IMR-90 (cell line): Measurements from ENCODE around the gene CDK14. TPM values are rescaled to one million over a fixed set of nuclear protein-coding genes. Genes with fewer than 3 reads are reported as not detected.

ENCODE experiments used
- ATAC-seq: fragments of 200-7000 bp; cut with Tn5 transposase; 2 replicates; pipeline ENCODE4 v1.9.1; 2020; ENCODE audit warnings: low read depth, mild to moderate bottlenecking, moderate library complexity
- BruUV-seq: library from RNA; stranded (reverse); fragments of 400-500 nt; replicated peaks from 2 replicates; lab custom pipeline; 2021; lab: Mats Ljungman, UMichigan
- CTCF ChIA-PET: fragments of 300-600 bp; formaldehyde crosslinking; extraction: SDS; loops from one replicate; lab custom pipeline; 2021; ENCODE audit warnings: antibody characterized with exemption; lab: Yijun Ruan, JAX
- POLR2A ChIA-PET: fragments of 300-600 bp; sonication (Branson Sonifier 250); formaldehyde crosslinking; loops from one replicate; lab custom pipeline; 2022; ENCODE audit warnings: antibody characterized with exemption; ENCODE audit not compliant: unreplicated experiment; lab: Charles Lee
- DNase-seq: peaks from one replicate; pipeline ENCODE4 v3.0.0; 2013
- H2AFZ ChIP-seq: replicated peaks from 2 replicates; pipeline ENCODE3; 2013; ENCODE audit warnings: low read length, mild to moderate bottlenecking; ENCODE audit not compliant: poor library complexity
- H2AK5ac ChIP-seq: 2 replicates; pipeline ENCODE4 v1.6.1; 2013; ENCODE audit warnings: low read depth, low read length, inconsistent platforms
- H2AK9ac ChIP-seq: replicated peaks from 2 replicates; pipeline ENCODE3; 2013; ENCODE audit warnings: mild to moderate bottlenecking, low read depth, low read length, moderate library complexity; ENCODE audit not compliant: poor library complexity
- H2BK120ac ChIP-seq: 2 replicates; pipeline ENCODE4 v1.6.1; 2013; ENCODE audit warnings: low read depth, low read length, inconsistent platforms
- H2BK15ac ChIP-seq: 3 replicates; pipeline ENCODE4 v1.6.1; 2013; ENCODE audit warnings: low read depth, low read length, inconsistent platforms
- H2BK20ac ChIP-seq: 2 replicates; pipeline ENCODE4 v1.6.1; 2013; ENCODE audit warnings: low read depth, mild to moderate bottlenecking, inconsistent platforms, low read length, moderate library complexity
- H2BK5ac ChIP-seq: 2 replicates; pipeline ENCODE4 v1.6.1; 2013; ENCODE audit warnings: mild to moderate bottlenecking, low read depth, low read length, inconsistent platforms; ENCODE audit not compliant: poor library complexity, severe bottlenecking
- H3K14ac ChIP-seq: replicated peaks from 2 replicates; pipeline ENCODE4 v1.6.1; 2013; ENCODE audit warnings: low read depth, low read length, inconsistent platforms
- H3K18ac ChIP-seq: 2 replicates; pipeline ENCODE4 v1.6.1; 2013; ENCODE audit warnings: low read depth, low read length, control low read depth
- H3K23ac ChIP-seq: 2 replicates; pipeline ENCODE4 v1.6.1; 2013; ENCODE audit warnings: low read depth, low read length, inconsistent platforms
- H3K27ac ChIP-seq: 2 replicates; pipeline ENCODE4 v1.5.1; 2013; ENCODE audit warnings: mild to moderate bottlenecking, control low read depth, low read length; ENCODE audit not compliant: insufficient read depth
- H3K27me3 ChIP-seq: 2 replicates; pipeline ENCODE4 v1.6.1; 2013; ENCODE audit warnings: low read length; ENCODE audit not compliant: control insufficient read depth, insufficient read depth
- H3K36me3 ChIP-seq: 2 replicates; pipeline ENCODE4 v1.6.1; 2013; ENCODE audit warnings: low read length, mixed read lengths; ENCODE audit not compliant: control insufficient read depth, insufficient read depth
- H3K4ac ChIP-seq: 2 replicates; pipeline ENCODE4 v1.6.1; 2013; ENCODE audit warnings: low read depth, low read length, inconsistent platforms
- H3K4me1 ChIP-seq: 2 replicates; pipeline ENCODE4 v1.6.1; 2013; ENCODE audit warnings: low read length, mixed read lengths; ENCODE audit not compliant: control insufficient read depth, insufficient read depth
- H3K4me2 ChIP-seq: 2 replicates; pipeline ENCODE4 v1.6.1; 2013; ENCODE audit warnings: low read depth, mild to moderate bottlenecking, control low read depth, low read length, moderate library complexity
- H3K4me3 ChIP-seq: 2 replicates; pipeline ENCODE4 v1.5.1; 2013; ENCODE audit warnings: low read depth, mild to moderate bottlenecking, control low read depth, low read length, moderate library complexity; ENCODE audit not compliant: insufficient read depth
- H3K56ac ChIP-seq: 2 replicates; pipeline ENCODE4 v1.6.1; 2013; ENCODE audit warnings: low read length, inconsistent platforms; ENCODE audit not compliant: insufficient read depth; ENCODE audit errors: extremely low read depth
- H3K79me1 ChIP-seq, 2 experiments: 2 replicates each; pipeline ENCODE4 v1.6.1; 2013; ENCODE audit warnings: low read length in 2 of 2, inconsistent platforms in 1 of 2, low read depth in 1 of 2
- H3K9ac ChIP-seq: 2 replicates; pipeline ENCODE4 v1.6.1; 2013; ENCODE audit warnings: low read depth, low read length, control low read depth
- H3K9me1 ChIP-seq: 2 replicates; pipeline ENCODE4 v1.6.1; 2013; ENCODE audit warnings: low read length, inconsistent platforms; ENCODE audit not compliant: insufficient read depth
- H3K9me3 ChIP-seq: 2 replicates; pipeline ENCODE4 v1.6.1; 2013; ENCODE audit warnings: low read length; ENCODE audit not compliant: control insufficient read depth, insufficient read depth
- H4K20me1 ChIP-seq: 2 replicates; pipeline ENCODE4 v1.6.1; 2013; ENCODE audit warnings: low read length, inconsistent platforms; ENCODE audit not compliant: insufficient read depth
- H4K5ac ChIP-seq: 2 replicates; pipeline ENCODE4 v1.6.1; 2013; ENCODE audit warnings: mild to moderate bottlenecking, low read depth, low read length, control low read depth
- H4K8ac ChIP-seq, 2 experiments: 2 replicates each; pipeline ENCODE4 v1.6.1; 2013; ENCODE audit warnings: low read depth in 2 of 2, low read length in 2 of 2, control low read depth in 1 of 2, inconsistent platforms in 1 of 2
- H4K91ac ChIP-seq: 2 replicates; pipeline ENCODE4 v1.6.1; 2013; ENCODE audit warnings: low read depth, low read length, inconsistent platforms; ENCODE audit not compliant: insufficient read depth
- BHLHE40 ChIP-seq: fragments of 150-350 bp; IDR thresholded peaks from 2 replicates; pipeline ENCODE4 v1.6.1; 2016; ENCODE audit warnings: mild to moderate bottlenecking, low read depth, low read length
- CEBPB ChIP-seq: IDR thresholded peaks from 2 replicates; pipeline ENCODE4 v1.6.1; 2012; ENCODE audit warnings: low read depth, low read length, improper control_type of control experiment
- CHD1 ChIP-seq: IDR thresholded peaks from 2 replicates; pipeline ENCODE4 v1.6.1; 2012; ENCODE audit warnings: low read depth, low read length, improper control_type of control experiment
- FOS ChIP-seq: fragments of 150-350 bp; IDR thresholded peaks from 2 replicates; pipeline ENCODE4 v1.6.1; 2016; ENCODE audit warnings: low read depth, low read length
- MAFK ChIP-seq: IDR thresholded peaks from 2 replicates; pipeline ENCODE4 v1.6.1; 2012; ENCODE audit warnings: low read depth, low read length, improper control_type of control experiment
- MAZ ChIP-seq: IDR thresholded peaks from 2 replicates; pipeline ENCODE4 v1.6.1; 2012; ENCODE audit warnings: low read depth, mild to moderate bottlenecking, low read length, improper control_type of control experiment, moderate library complexity, borderline replicate concordance
- MXI1 ChIP-seq: IDR thresholded peaks from 2 replicates; pipeline ENCODE4 v1.6.1; 2012; ENCODE audit warnings: low read depth, mild to moderate bottlenecking, low read length, moderate library complexity, borderline replicate concordance
- NFE2L2 ChIP-seq: fragments of 150-350 bp; IDR thresholded peaks from 2 replicates; pipeline ENCODE4 v1.6.1; 2016; ENCODE audit warnings: low read depth, mild to moderate bottlenecking, low read length
- POLR2A ChIP-seq: IDR thresholded peaks from 2 replicates; pipeline ENCODE4 v1.6.1; 2012; ENCODE audit warnings: mild to moderate bottlenecking, low read depth, low read length
- RAD21 ChIP-seq: IDR thresholded peaks from 2 replicates; pipeline ENCODE4 v1.6.1; 2012; ENCODE audit warnings: low read length, improper control_type of control experiment
- RCOR1 ChIP-seq: IDR thresholded peaks from 2 replicates; pipeline ENCODE4 v1.6.1; 2012; ENCODE audit warnings: mild to moderate bottlenecking, low read length, improper control_type of control experiment; ENCODE audit not compliant: insufficient replicate concordance
- RFX5 ChIP-seq: IDR thresholded peaks from 2 replicates; pipeline ENCODE4 v1.8.0; 2012; ENCODE audit warnings: low read depth, mild to moderate bottlenecking, low read length, moderate library complexity
- SMC3 ChIP-seq: fragments of 150-350 bp; IDR thresholded peaks from 2 replicates; pipeline ENCODE4 v1.6.1; 2016; ENCODE audit warnings: low read depth, mild to moderate bottlenecking, antibody characterized with exemption, low read length, moderate library complexity
- WGBS, 2 experiments: methylation state at CpG; one replicate each; pipeline versions ENCODE4 v1.1.5 to v1.1.7; 2013; ENCODE audit warnings: missing lambda C conversion rate in 2 of 2; ENCODE audit not compliant: insufficient read length in 1 of 2; ENCODE audit errors: extremely low coverage in 2 of 2; 5-methylcytosine and 5-hydroxymethylcytosine counted together
- dilution Hi-C: fragments of 300-500 bp; cut with HindIII; formaldehyde crosslinking; loops from one replicate; pipeline ENCODE4 v1.14.3; 2018; ENCODE audit warnings: low sequenced_read_pairs; ENCODE audit not compliant: unreplicated experiment
- in situ Hi-C: fragments of 300-500 bp; cut with MboI; formaldehyde crosslinking; loops from 3 replicates; pipeline ENCODE4 v1.14.3; 2019; ENCODE audit warnings: low sequenced_read_pairs, inconsistent platforms, mixed read lengths
- intact Hi-C: fragments of 100-400 bp; cut with micrococcal nuclease; formaldehyde crosslinking; loops from 2 replicates; pipeline ENCODE4 v1.10.0; 2022
- polyA plus RNA-seq, 3 experiments: library from polyadenylated mRNA; depleted of rRNA; stranded (reverse); fragments of >200 nt; gene quantifications; 2 replicates each; pipeline ENCODE4 v1.2.3, GENCODE V29; 2012; ENCODE audit warnings: low replicate concordance in 1 of 3
- total RNA-seq: library from RNA; depleted of rRNA; stranded (reverse); fragments of >200 nt; gene quantifications from 2 replicates; pipeline ENCODE4 v1.2.3, GENCODE V29; 2012
- TF ChIP-seq, protein P1 (sequence below): fragments of 150-350 bp; IDR thresholded peaks from 2 replicates; pipeline ENCODE4 v1.6.1; 2016; ENCODE audit warnings: low read depth, mild to moderate bottlenecking, low read length, moderate library complexity, borderline replicate concordance
- TF ChIP-seq, protein P2 (sequence below): conservative IDR thresholded peaks from 2 replicates; pipeline ENCODE4 v1.5.1; 2012; ENCODE audit warnings: mild to moderate bottlenecking, low read depth, low read length, improper control_type of control experiment
- TF ChIP-seq, protein P3 (sequence below): fragments of 150-350 bp; IDR thresholded peaks from 2 replicates; pipeline ENCODE4 v1.6.1; 2017; ENCODE audit warnings: mild to moderate bottlenecking, antibody characterized with exemption, low read length, low read depth

CDK14 gene
- total and polyA plus RNA-seq, 2 of the 4 experiments (the other 2 are of a cell fraction): 10.1 to 29.6 TPM

DNA sequence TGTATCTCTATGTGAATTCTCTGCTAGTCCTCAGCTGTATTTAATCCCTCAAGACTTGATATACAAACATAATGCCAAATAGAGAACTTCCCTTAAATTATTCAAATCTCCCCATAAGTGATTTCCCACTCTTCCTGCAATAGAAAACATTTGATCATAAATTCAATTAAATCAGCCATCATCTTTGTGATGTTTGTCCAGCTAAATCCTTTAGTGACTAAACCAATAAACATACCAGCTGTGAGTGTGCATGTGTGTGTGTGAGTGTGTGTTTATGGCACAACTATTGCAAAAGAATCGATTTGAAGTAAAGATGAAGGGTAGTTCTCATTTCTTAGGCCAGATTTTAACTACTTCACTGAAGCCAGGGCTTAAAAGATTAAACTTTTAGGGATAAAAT is 492.6 kb downstream of the CDK14 start:
- TF ChIP-seq RAD21 (no peak), MAFK (no peak), FOS (no peak), CHD1 (no peak), CEBPB (no peak), RFX5 (no peak), RCOR1 (no peak), MAZ (no peak), POLR2A (no peak), MXI1 (no peak), SMC3 (no peak), BHLHE40 (no peak), NFE2L2 (no peak)
- TF ChIP-seq, protein P1, sequence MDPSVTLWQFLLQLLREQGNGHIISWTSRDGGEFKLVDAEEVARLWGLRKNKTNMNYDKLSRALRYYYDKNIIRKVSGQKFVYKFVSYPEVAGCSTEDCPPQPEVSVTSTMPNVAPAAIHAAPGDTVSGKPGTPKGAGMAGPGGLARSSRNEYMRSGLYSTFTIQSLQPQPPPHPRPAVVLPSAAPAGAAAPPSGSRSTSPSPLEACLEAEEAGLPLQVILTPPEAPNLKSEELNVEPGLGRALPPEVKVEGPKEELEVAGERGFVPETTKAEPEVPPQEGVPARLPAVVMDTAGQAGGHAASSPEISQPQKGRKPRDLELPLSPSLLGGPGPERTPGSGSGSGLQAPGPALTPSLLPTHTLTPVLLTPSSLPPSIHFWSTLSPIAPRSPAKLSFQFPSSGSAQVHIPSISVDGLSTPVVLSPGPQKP: no peak
- TF ChIP-seq, protein P2, sequence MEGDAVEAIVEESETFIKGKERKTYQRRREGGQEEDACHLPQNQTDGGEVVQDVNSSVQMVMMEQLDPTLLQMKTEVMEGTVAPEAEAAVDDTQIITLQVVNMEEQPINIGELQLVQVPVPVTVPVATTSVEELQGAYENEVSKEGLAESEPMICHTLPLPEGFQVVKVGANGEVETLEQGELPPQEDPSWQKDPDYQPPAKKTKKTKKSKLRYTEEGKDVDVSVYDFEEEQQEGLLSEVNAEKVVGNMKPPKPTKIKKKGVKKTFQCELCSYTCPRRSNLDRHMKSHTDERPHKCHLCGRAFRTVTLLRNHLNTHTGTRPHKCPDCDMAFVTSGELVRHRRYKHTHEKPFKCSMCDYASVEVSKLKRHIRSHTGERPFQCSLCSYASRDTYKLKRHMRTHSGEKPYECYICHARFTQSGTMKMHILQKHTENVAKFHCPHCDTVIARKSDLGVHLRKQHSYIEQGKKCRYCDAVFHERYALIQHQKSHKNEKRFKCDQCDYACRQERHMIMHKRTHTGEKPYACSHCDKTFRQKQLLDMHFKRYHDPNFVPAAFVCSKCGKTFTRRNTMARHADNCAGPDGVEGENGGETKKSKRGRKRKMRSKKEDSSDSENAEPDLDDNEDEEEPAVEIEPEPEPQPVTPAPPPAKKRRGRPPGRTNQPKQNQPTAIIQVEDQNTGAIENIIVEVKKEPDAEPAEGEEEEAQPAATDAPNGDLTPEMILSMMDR: no peak
- TF ChIP-seq, protein P3, sequence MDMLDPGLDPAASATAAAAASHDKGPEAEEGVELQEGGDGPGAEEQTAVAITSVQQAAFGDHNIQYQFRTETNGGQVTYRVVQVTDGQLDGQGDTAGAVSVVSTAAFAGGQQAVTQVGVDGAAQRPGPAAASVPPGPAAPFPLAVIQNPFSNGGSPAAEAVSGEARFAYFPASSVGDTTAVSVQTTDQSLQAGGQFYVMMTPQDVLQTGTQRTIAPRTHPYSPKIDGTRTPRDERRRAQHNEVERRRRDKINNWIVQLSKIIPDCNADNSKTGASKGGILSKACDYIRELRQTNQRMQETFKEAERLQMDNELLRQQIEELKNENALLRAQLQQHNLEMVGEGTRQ: no peak
- no peak overlapping the region for H2BK20ac ChIP-seq
- no peak overlapping the region for H3K18ac ChIP-seq
- no peak overlapping the region for H3K9ac ChIP-seq
- H3K4me3 ChIP-seq: no peak overlapping the region
- H3K9me3 ChIP-seq: no peaks in the 10 kb centered on the region
- H3K27me3 ChIP-seq: no peaks in the 10 kb centered on the region
- no peak overlapping the region for H2AFZ ChIP-seq
- no TSS peak for BruUV-seq
- no peak overlapping the region for H3K4ac ChIP-seq
- no peak overlapping the region for H3K14ac ChIP-seq
- no peaks in the 10 kb centered on the region for H3K79me1 ChIP-seq
- in situ Hi-C loops (loop anchor here (5.0 to 25.0 kb wide), 4 partner anchors 179 to 786 kb away; no protein-coding TSS in a partner anchor), intact Hi-C loops (loop anchor here (1.0 to 10.0 kb wide), 6 partner anchors 177 to 1359 kb away; partner anchors contain the start of genes AKAP9 and GATAD1), dilution Hi-C loops (no loop called here)
- no peak overlapping the region for H3K23ac ChIP-seq
- DNase-seq: no peak
- no peak overlapping the region for H4K5ac ChIP-seq
- H2BK15ac ChIP-seq: no peak overlapping the region
- H2AK5ac ChIP-seq: no peak overlapping the region
- H2BK5ac ChIP-seq: no peak overlapping the region
- POLR2A ChIA-PET: no interaction called here
- no peak for ATAC-seq
- H3K9me1 ChIP-seq: peaks cover 6% of the 10 kb centered on the region; the same call in 1 of the 2 replicates
- H4K8ac ChIP-seq: no peak overlapping the region
- 0 out of 2 replicates have a peak, but pooled peaks cover 1% of the 10 kb centered on the region for H3K36me3 ChIP-seq
- no peak overlapping the region for H3K4me2 ChIP-seq
- no peak overlapping the region for H3K27ac ChIP-seq
- no peak overlapping the region for H4K91ac ChIP-seq
- no peak overlapping the region for H2AK9ac ChIP-seq
- no CpG with 5 or more reads among the region's 1 CpG for WGBS, 2 experiments
- H3K56ac ChIP-seq: no peak overlapping the region
- no peak overlapping the region for H2BK120ac ChIP-seq
- CTCF ChIA-PET: interaction anchor here (1.0 to 2.4 kb wide), 2 partner anchors 155 to 179 kb away, joined by 3 to 6 read pairs; no protein-coding TSS in a partner anchor
- no peaks in the 10 kb centered on the region for H3K4me1 ChIP-seq
- H4K20me1 ChIP-seq: no peaks in the 10 kb centered on the region
